ENCODE measurements around the gene PACS2. TPM values are rescaled to one million over a fixed set of nuclear protein-coding genes. Genes with fewer than 3 reads are reported as not detected.
A peak's percentile ranks its signal among the peaks of the same experiment; 100 is the strongest.

PACS2 gene
- total RNA-seq, 1 experiment from 2014 or later = 72.5 TPM

GRCh38 chr14:105398726-105399465, 84.3 kb downstream of the PACS2 start:
- Histone ChIP-seq H3K27ac (ENCODE audit: insufficient read length, low read depth, low read length) (no peak overlapping the region), H2BK12ac (ENCODE audit: insufficient read length, low read depth, low read length) (no peak overlapping the region), H3K9ac (ENCODE audit: extremely low read depth, insufficient read length, low read length) (no peak overlapping the region), H3K9me3 (ENCODE audit: control insufficient read depth, low read depth, low read length) (peaks cover 12% of the 10 kb centered on the region), H3K79me1 (ENCODE audit: insufficient read depth, low read depth, low read length, poor library complexity, severe bottlenecking) (no peaks in the 10 kb centered on the region), H3K4me2 (ENCODE audit: insufficient read depth, insufficient read length, low read length) (peak overlapping the region; percentile 37), H4K5ac (ENCODE audit: insufficient read length, low read depth, low read length) (no peak overlapping the region), H3K23ac (ENCODE audit: insufficient read length, low read depth, low read length) (no peak overlapping the region), H3T11ph (ENCODE audit: low read length) (no peak overlapping the region), H4K91ac (ENCODE audit: insufficient read length, low read depth, low read length) (no peak overlapping the region), H2BK15ac (ENCODE audit: low read depth, low read length) (no peak overlapping the region), H2BK5ac (ENCODE audit: insufficient read length, low read length) (no peak overlapping the region), H2AFZ (ENCODE audit: low read length) (no peak overlapping the region), H4K20me1 (ENCODE audit: control insufficient read depth, insufficient read depth, insufficient read length) (no peaks in the 10 kb centered on the region), H3K4ac (ENCODE audit: low read depth, low read length) (no peak overlapping the region), H4K8ac (replicated peaks; ENCODE audit: insufficient read length, low read depth, low read length) (no peak overlapping the region), H2AK5ac (ENCODE audit: insufficient read length, low read length) (no peak overlapping the region), H3K79me2 (ENCODE audit: insufficient read depth, low read length) (no peaks in the 10 kb centered on the region), H2BK120ac (ENCODE audit: low read depth, low read length, poor library complexity, severe bottlenecking) (no peak overlapping the region), H3K56ac (ENCODE audit: insufficient read length, low read depth, low read length) (no peak overlapping the region), H3K23me2 (ENCODE audit: insufficient read length, low read depth, low read length, poor library complexity, severe bottlenecking) (no peaks in the 10 kb centered on the region), H2BK20ac (ENCODE audit: low read depth, low read length, poor library complexity, severe bottlenecking) (no peak overlapping the region), H3K4me1 (ENCODE audit: insufficient read depth, low read length) (no peaks in the 10 kb centered on the region), H3K14ac (ENCODE audit: insufficient read depth, low read length) (peak overlapping the region; percentile 85), H3K27me3 (ENCODE audit: insufficient read depth, low read length) (no peaks in the 10 kb centered on the region), H3K18ac (ENCODE audit: insufficient read length, low read depth, low read length) (peak overlapping the region; percentile 60)
- DNase-seq = peak; percentile 51
- peak overlapping the region; percentile 63 to 77 for H3K4me3 Mint-ChIP-seq
- TF ChIP-seq CTCF (conservative IDR thresholded peaks at IDR 0.05) = no peak
- peaks cover 35 to 45% (median 44%) of the 10 kb centered on the region in 3 experiments for H3K36me3 Mint-ChIP-seq (ENCODE audit: insufficient read depth in 1 of 3, low read depth in 3 of 3)
- no CpG with 5 or more reads among the region's 41 CpGs for WGBS (ENCODE audit: extremely low coverage, insufficient read length, low lambda C conversion rate)
- H3K9me3 Mint-ChIP-seq = peaks cover 44 to 56% of the 10 kb centered on the region in 2 experiments
- H3K4me1 Mint-ChIP-seq = 0 out of 4 replicates have a peak, but pooled peaks cover 0 to 3% of the 10 kb centered on the region in 2 experiments
- peaks cover 60% of the 10 kb centered on the region for H3K27me3 Mint-ChIP-seq (ENCODE audit: low read depth)
- H3K27ac Mint-ChIP-seq = no peak overlapping the region
